Smooth muscle cell (in vitro differentiated cells): ENCODE results near the gene DUSP7. TPM values are rescaled to one million over a fixed set of nuclear protein-coding genes. Genes with fewer than 3 reads are reported as not detected.

Experiments
- DNase-seq: peaks from one replicate; lab custom pipeline; 2025; ENCODE audit not compliant: unreplicated experiment; lab: John Stamatoyannopoulos, UW
- H2AFZ ChIP-seq: fragments of 200-600 bp; sonication (generic); 2 replicates; pipeline ENCODE4 v1.6.0; 2016; ENCODE audit warnings: antibody characterized with exemption, low read depth, mild to moderate bottlenecking
- H3F3A ChIP-seq: fragments of 200-600 bp; sonication (generic); 2 replicates; pipeline ENCODE4 v1.6.0; 2017; ENCODE audit warnings: antibody characterized with exemption, low read depth
- H3K27ac ChIP-seq: fragments of 200-600 bp; sonication (generic); 2 replicates; pipeline ENCODE4 v1.5.1; 2016; ENCODE audit warnings: low read depth, mild to moderate bottlenecking
- H3K27me3 ChIP-seq: fragments of 200-600 bp; sonication (generic); 2 replicates; pipeline ENCODE4 v1.6.1; 2016; ENCODE audit warnings: low read depth, mild to moderate bottlenecking
- H3K36me3 ChIP-seq: fragments of 200-600 bp; sonication (generic); 2 replicates; pipeline ENCODE4 v1.5.1; 2016; ENCODE audit warnings: low read depth
- H3K4me1 ChIP-seq: fragments of 200-600 bp; sonication (generic); 2 replicates; pipeline ENCODE4 v1.5.1; 2016; ENCODE audit warnings: low read depth
- H3K4me2 ChIP-seq: fragments of 200-600 bp; sonication (generic); 2 replicates; pipeline ENCODE4 v1.6.0; 2016; ENCODE audit warnings: mild to moderate bottlenecking
- H3K4me3 ChIP-seq: fragments of 200-600 bp; sonication (generic); 2 replicates; pipeline ENCODE4 v1.5.1; 2016; ENCODE audit warnings: mild to moderate bottlenecking
- H3K79me2 ChIP-seq: fragments of 200-600 bp; sonication (generic); 2 replicates; pipeline ENCODE4 v1.6.0; 2016; ENCODE audit warnings: low read depth, mild to moderate bottlenecking
- H3K9ac ChIP-seq: fragments of 200-600 bp; sonication (generic); 2 replicates; pipeline ENCODE4 v1.6.0; 2016; ENCODE audit warnings: low read depth
- H3K9me3 ChIP-seq: fragments of 200-600 bp; sonication (generic); replicated peaks from 2 replicates; pipeline ENCODE4 v1.5.1; 2016; ENCODE audit warnings: low read depth
- H4K20me1 ChIP-seq: fragments of 200-600 bp; sonication (generic); 2 replicates; pipeline ENCODE4 v1.6.0; 2016; ENCODE audit warnings: low read depth
- WGBS: methylation state at CpG from one replicate; pipeline ENCODE4 v1.1.7; 2016; ENCODE audit warnings: low lambda C conversion rate; 5-methylcytosine and 5-hydroxymethylcytosine counted together
- polyA plus RNA-seq: library from polyadenylated mRNA; unstranded; fragments of >200 nt; fragmentation: Nextera tagmentation; extraction: Ambion mirVana; gene quantifications from 2 replicates; pipeline ENCODE4 v1.2.1, GENCODE V29; 2016
- total RNA-seq: library from RNA; depleted of rRNA; stranded (reverse); fragments of >200 nt; gene quantifications from 2 replicates; pipeline ENCODE4 v1.2.3, GENCODE V29; 2014
- TF ChIP-seq, protein P1 (sequence below): fragments of 200-600 bp; sonication (generic); IDR thresholded peaks from 2 replicates; pipeline ENCODE4 v1.5.1; 2017; ENCODE audit warnings: borderline replicate concordance, mild to moderate bottlenecking, antibody characterized with exemption; ENCODE audit not compliant: insufficient read depth, poor library complexity, severe bottlenecking

DUSP7 gene
- total and polyA plus RNA-seq, 2 experiments from 2014 or later = 12.4 to 26.8 TPM

DNA sequence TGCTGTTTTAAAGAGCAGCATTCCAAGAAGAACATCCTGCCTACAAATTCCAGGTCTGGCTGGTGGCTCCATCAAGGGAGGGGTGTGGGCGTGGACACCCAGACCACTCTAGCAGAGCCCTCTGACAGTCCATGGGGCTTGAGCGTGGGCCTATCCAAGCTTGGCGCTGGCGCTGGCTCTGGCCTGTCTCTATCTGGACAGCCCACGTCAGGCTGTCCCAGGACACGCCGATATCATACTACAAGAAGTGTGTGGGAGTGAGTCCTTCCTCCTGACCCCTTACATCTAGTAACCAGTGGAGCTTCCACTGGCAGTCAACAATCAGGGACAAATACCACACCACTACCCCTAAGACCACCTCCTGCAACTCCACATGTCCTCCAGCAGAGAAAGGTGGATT is 17.1 kb upstream of the DUSP7 start:
- Histone ChIP-seq H3K4me1 (peaks cover 1% of the 10 kb centered on the region), H3K4me3 (no peak overlapping the region), H3K36me3 (no peaks in the 10 kb centered on the region), H3K9me3 (no peaks in the 10 kb centered on the region), H3K4me2 (no peak overlapping the region), H3F3A (peaks cover 15% of the 10 kb centered on the region), H3K9ac (no peak overlapping the region), H3K27me3 (no peaks in the 10 kb centered on the region), H3K79me2 (no peaks in the 10 kb centered on the region), H4K20me1 (no peaks in the 10 kb centered on the region), H3K27ac (no peak overlapping the region), H2AFZ (no peak overlapping the region)
- DNase-seq = no peak
- WGBS = 80% methylated on average over 7 of the region's 7 CpGs
- TF ChIP-seq, protein P1, sequence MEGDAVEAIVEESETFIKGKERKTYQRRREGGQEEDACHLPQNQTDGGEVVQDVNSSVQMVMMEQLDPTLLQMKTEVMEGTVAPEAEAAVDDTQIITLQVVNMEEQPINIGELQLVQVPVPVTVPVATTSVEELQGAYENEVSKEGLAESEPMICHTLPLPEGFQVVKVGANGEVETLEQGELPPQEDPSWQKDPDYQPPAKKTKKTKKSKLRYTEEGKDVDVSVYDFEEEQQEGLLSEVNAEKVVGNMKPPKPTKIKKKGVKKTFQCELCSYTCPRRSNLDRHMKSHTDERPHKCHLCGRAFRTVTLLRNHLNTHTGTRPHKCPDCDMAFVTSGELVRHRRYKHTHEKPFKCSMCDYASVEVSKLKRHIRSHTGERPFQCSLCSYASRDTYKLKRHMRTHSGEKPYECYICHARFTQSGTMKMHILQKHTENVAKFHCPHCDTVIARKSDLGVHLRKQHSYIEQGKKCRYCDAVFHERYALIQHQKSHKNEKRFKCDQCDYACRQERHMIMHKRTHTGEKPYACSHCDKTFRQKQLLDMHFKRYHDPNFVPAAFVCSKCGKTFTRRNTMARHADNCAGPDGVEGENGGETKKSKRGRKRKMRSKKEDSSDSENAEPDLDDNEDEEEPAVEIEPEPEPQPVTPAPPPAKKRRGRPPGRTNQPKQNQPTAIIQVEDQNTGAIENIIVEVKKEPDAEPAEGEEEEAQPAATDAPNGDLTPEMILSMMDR = no peak

DNA sequence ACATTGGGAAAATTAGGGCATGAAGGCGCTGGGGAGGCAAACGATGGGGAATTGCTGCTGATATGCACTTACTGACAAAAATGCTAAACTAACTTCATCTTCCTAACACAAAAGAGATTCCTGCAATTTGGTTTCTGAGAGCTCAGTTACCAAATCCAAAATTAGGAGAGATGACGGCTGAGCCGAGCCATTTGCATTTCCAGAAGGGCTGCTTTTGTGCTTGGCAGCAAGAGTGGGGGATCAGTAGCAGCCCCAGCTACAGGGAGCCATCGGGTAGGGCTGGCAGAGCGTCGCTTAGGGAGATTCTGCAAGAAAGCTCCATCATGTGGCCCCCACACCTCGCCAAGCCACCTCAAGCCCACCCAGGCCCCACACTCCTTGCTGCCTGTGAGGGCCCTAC is 16.1 kb upstream of the DUSP7 start:
- no peak for DNase-seq
- H3K27me3 ChIP-seq = no peaks in the 10 kb centered on the region
- H3F3A ChIP-seq = peaks cover 10% of the 10 kb centered on the region
- H3K79me2 ChIP-seq = no peaks in the 10 kb centered on the region
- H2AFZ ChIP-seq = no peak overlapping the region
- H3K27ac ChIP-seq = no peak overlapping the region
- WGBS = 93% methylated on average over 8 of the region's 8 CpGs
- peaks cover 11% of the 10 kb centered on the region for H3K4me1 ChIP-seq
- no peak overlapping the region for H3K4me2 ChIP-seq
- TF ChIP-seq, protein P1 = no peak
- H3K36me3 ChIP-seq = no peaks in the 10 kb centered on the region
- H4K20me1 ChIP-seq = no peaks in the 10 kb centered on the region
- no peak overlapping the region for H3K4me3 ChIP-seq
- no peak overlapping the region for H3K9ac ChIP-seq
- H3K9me3 ChIP-seq = no peaks in the 10 kb centered on the region

DNA sequence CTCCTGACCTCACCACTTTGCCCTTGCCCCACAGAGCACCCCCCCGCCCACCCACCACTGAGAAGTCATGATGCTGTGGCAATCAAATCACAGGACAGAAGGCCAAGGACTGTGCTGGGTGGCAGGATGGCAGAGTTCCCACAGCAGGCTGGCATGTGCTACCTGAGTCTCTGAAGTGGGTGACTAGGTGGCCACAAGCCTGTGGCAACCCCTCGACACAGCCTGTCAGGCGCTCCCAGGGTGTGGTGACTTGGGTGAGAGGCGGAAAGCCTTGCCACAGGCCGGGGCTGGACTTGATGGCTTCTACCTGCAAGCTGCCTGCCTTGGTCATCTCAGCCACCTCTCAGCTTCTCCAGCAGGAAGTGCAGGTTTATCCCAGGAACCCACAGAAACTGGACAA is 15.6 kb upstream of the DUSP7 start:
- TF ChIP-seq, protein P1 = no peak
- Histone ChIP-seq H3K9me3 (no peaks in the 10 kb centered on the region), H4K20me1 (no peaks in the 10 kb centered on the region), H3K79me2 (no peaks in the 10 kb centered on the region), H3K27me3 (no peaks in the 10 kb centered on the region), H2AFZ (no peak overlapping the region), H3K4me2 (no peak overlapping the region), H3K4me3 (no peak overlapping the region), H3F3A (peaks cover 6% of the 10 kb centered on the region), H3K4me1 (peaks cover 14% of the 10 kb centered on the region), H3K9ac (no peak overlapping the region), H3K27ac (no peak overlapping the region), H3K36me3 (no peaks in the 10 kb centered on the region)
- no peak for DNase-seq
- WGBS = 100% methylated on average over 5 of the region's 5 CpGs
